Breast epithelium (tissue), 3 donors: ENCODE results near the gene ABI3BP.

ENCODE experiments used
- POLR2AphosphoS5 ChIP-seq, 3 donors: sonication (generic); formaldehyde crosslinking; IDR thresholded peaks; one replicate each; pipeline ENCODE4 v1.6.1; 2017; ENCODE audit warnings: antibody characterized with exemption in 3 of 3
- TF ChIP-seq, protein P1 (sequence below), 3 donors: fragments of 450-650 bp; IDR thresholded peaks; one replicate each; pipeline ENCODE4 v1.5.1; 2016 to 2017; ENCODE audit warnings: antibody characterized with exemption in 3 of 3, mild to moderate bottlenecking in 3 of 3, moderate library complexity in 3 of 3

- TF ChIP-seq, protein P1, sequence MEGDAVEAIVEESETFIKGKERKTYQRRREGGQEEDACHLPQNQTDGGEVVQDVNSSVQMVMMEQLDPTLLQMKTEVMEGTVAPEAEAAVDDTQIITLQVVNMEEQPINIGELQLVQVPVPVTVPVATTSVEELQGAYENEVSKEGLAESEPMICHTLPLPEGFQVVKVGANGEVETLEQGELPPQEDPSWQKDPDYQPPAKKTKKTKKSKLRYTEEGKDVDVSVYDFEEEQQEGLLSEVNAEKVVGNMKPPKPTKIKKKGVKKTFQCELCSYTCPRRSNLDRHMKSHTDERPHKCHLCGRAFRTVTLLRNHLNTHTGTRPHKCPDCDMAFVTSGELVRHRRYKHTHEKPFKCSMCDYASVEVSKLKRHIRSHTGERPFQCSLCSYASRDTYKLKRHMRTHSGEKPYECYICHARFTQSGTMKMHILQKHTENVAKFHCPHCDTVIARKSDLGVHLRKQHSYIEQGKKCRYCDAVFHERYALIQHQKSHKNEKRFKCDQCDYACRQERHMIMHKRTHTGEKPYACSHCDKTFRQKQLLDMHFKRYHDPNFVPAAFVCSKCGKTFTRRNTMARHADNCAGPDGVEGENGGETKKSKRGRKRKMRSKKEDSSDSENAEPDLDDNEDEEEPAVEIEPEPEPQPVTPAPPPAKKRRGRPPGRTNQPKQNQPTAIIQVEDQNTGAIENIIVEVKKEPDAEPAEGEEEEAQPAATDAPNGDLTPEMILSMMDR (IDR thresholded peaks at IDR 0.05), result no peak
- no peak for TF ChIP-seq POLR2AphosphoS5 (IDR thresholded peaks at IDR 0.05)
These were observed 22.7 kb downstream of the ABI3BP start for GRCh38 chr3:100970477-100970990.
